G401.6 (cell line): ENCODE data around the gene OR2J2.
"Not testable (repeated sequence)": the region's sequence is repeated elsewhere in the genome, so short reads cannot be mapped to it uniquely, and the experiment has no call there.

Source experiments
- FAIRE-seq: peaks from 2 replicates; lab custom pipeline; 2012; peaks lifted over from hg19 to GRCh38; lab: Jason Lieb, UNC

Gene OR2J2

GRCh38 chr6:29170607-29171006, at the start of gene OR2J2:
TSS of gene OR2J2 (plus strand) at chr6:29170907. CDS start at chr6:29173636, 2,729 bp downstream.
- FAIRE-seq: not testable (repeated sequence)

- no peak for FAIRE-seq
Observed at GRCh38 chr6:29129326-29130012, 41.2 kb upstream of the OR2J2 start.

- no peak for FAIRE-seq
Observed at GRCh38 chr6:29130644-29131043, 40.1 kb upstream of the OR2J2 start.

- no peak for FAIRE-seq
Observed at GRCh38 chr6:29131691-29132090, 39.0 kb upstream of the OR2J2 start.

- FAIRE-seq: no peak
Observed at GRCh38 chr6:29137724-29138123, 33.0 kb upstream of the OR2J2 start.

GRCh38 chr6:29141606-29142005, 29.1 kb upstream of the OR2J2 start:
- FAIRE-seq: no peak

- FAIRE-seq: peak; percentile 98
Observed at GRCh38 chr6:29142309-29142708, 28.4 kb upstream of the OR2J2 start.

- no peak for FAIRE-seq
Observed at GRCh38 chr6:29146179-29146578, 24.5 kb upstream of the OR2J2 start.

GRCh38 chr6:29147074-29147473, 23.6 kb upstream of the OR2J2 start:
- FAIRE-seq: no peak

GRCh38 chr6:29149444-29149843, 21.3 kb upstream of the OR2J2 start:
- not testable (repeated sequence) for FAIRE-seq

GRCh38 chr6:29153083-29153482, 17.6 kb upstream of the OR2J2 start:
- FAIRE-seq: no peak

GRCh38 chr6:29155182-29155581, 15.5 kb upstream of the OR2J2 start:
- FAIRE-seq: not testable (repeated sequence)

- not testable (repeated sequence) for FAIRE-seq
Observed at GRCh38 chr6:29159922-29160321, 10.8 kb upstream of the OR2J2 start.

GRCh38 chr6:29165571-29165970, 5.1 kb upstream of the OR2J2 start:
- FAIRE-seq: not testable (repeated sequence)

GRCh38 chr6:29171736-29172135, 1.0 kb downstream of the OR2J2 start:
- no peak for FAIRE-seq

- FAIRE-seq: peak; percentile 8
Observed at GRCh38 chr6:29183594-29183993, 12.9 kb downstream of the OR2J2 start.

- not testable (repeated sequence) for FAIRE-seq
Observed at GRCh38 chr6:29188659-29189058, 18.0 kb downstream of the OR2J2 start.

- no peak for FAIRE-seq
Observed at GRCh38 chr6:29200767-29201662, 30.3 kb downstream of the OR2J2 start.

GRCh38 chr6:29201966-29202365, 31.3 kb downstream of the OR2J2 start:
- FAIRE-seq: no peak

GRCh38 chr6:29211488-29211887, 40.8 kb downstream of the OR2J2 start:
- no peak for FAIRE-seq

GRCh38 chr6:29216528-29216927, 45.8 kb downstream of the OR2J2 start:
- no peak for FAIRE-seq

- FAIRE-seq: not testable (repeated sequence)
Observed at GRCh38 chr6:29217242-29217641, 46.5 kb downstream of the OR2J2 start.

- FAIRE-seq: not testable (repeated sequence)
Observed at GRCh38 chr6:29218056-29218455, 47.3 kb downstream of the OR2J2 start.
